GM15510 (cell line): ENCODE measurements around the gene PHLDB1.

Experiments used
- POLR2A ChIP-seq: IDR thresholded peaks from 3 replicates; pipeline ENCODE4 v1.6.1; 2011; ENCODE audit warnings: borderline replicate concordance; ENCODE audit not compliant: insufficient read length; ENCODE audit errors: extremely low read depth

PHLDB1 gene

GRCh38 chr11:118699506-118700220, 92.2 kb downstream of the PHLDB1 start:
- no peak for TF ChIP-seq POLR2A

GRCh38 chr11:118703563-118704106, 96.2 kb downstream of the PHLDB1 start:
- no peak for TF ChIP-seq POLR2A

- TF ChIP-seq POLR2A, result no peak
Observed at GRCh38 chr11:118705111-118705741, 97.8 kb downstream of the PHLDB1 start.

GRCh38 chr11:118705791-118706545, 98.6 kb downstream of the PHLDB1 start:
- TF ChIP-seq POLR2A, result no peak

- TF ChIP-seq POLR2A, result no peak
Observed at GRCh38 chr11:118706546-118706825, 99.1 kb downstream of the PHLDB1 start.
